OCI-LY1 (cell line): ENCODE data around the gene SOX15.

ENCODE experiments used
- H2AFZ ChIP-seq: fragments of 200-600 bp; sonication (generic), shearing (Covaris generic); 2 replicates; pipeline ENCODE4 v1.6.0; 2014; ENCODE audit warnings: antibody characterized with exemption, mild to moderate bottlenecking, low read length
- H3F3A ChIP-seq: fragments of 200-600 bp; sonication (generic), shearing (Covaris generic); 2 replicates; pipeline ENCODE4 v1.6.0; 2014; ENCODE audit warnings: mild to moderate bottlenecking, antibody characterized with exemption, low read length, moderate library complexity; ENCODE audit not compliant: insufficient read depth
- H3K27ac ChIP-seq: fragments of 200-600 bp; sonication (generic); 2 replicates; pipeline ENCODE4 v1.5.1; 2014; ENCODE audit warnings: low read length, mixed run types, mild to moderate bottlenecking, low read depth; ENCODE audit not compliant: poor library complexity, severe bottlenecking
- H3K27me3 ChIP-seq: fragments of 200-600 bp; sonication (generic); 2 replicates; pipeline ENCODE4 v1.6.0; 2014; ENCODE audit warnings: antibody characterized with exemption, mild to moderate bottlenecking, low read length, moderate library complexity; ENCODE audit not compliant: insufficient read depth
- H3K36me3 ChIP-seq: fragments of 200-600 bp; sonication (generic); 2 replicates; pipeline ENCODE4 v1.6.1; 2014; ENCODE audit warnings: mild to moderate bottlenecking, antibody characterized with exemption, low read length, moderate library complexity, mixed read lengths; ENCODE audit not compliant: insufficient read depth
- H3K4me1 ChIP-seq: fragments of 200-600 bp; sonication (generic); 2 replicates; pipeline ENCODE4 v1.5.1; 2014; ENCODE audit warnings: mild to moderate bottlenecking, low read length, moderate library complexity; ENCODE audit not compliant: insufficient read depth, severe bottlenecking
- H3K4me2 ChIP-seq: fragments of 200-600 bp; sonication (generic), shearing (Covaris generic); 2 replicates; pipeline ENCODE4 v1.6.1; 2014; ENCODE audit warnings: low read length
- H3K4me3 ChIP-seq: fragments of 200-600 bp; sonication (generic); 2 replicates; pipeline ENCODE4 v1.5.1; 2014; ENCODE audit warnings: low read length, low read depth, mild to moderate bottlenecking, mixed read lengths; ENCODE audit not compliant: poor library complexity, severe bottlenecking
- H3K79me2 ChIP-seq: fragments of 200-600 bp; shearing (Covaris generic); 2 replicates; pipeline ENCODE4 v1.6.1; 2016; ENCODE audit warnings: mixed run types, low read length, mixed read lengths; ENCODE audit not compliant: insufficient read depth
- H3K9ac ChIP-seq: fragments of 200-600 bp; sonication (generic), shearing (Covaris generic); 2 replicates; pipeline ENCODE4 v1.6.1; 2014; ENCODE audit warnings: mild to moderate bottlenecking, low read length, mixed read lengths
- H3K9me2 ChIP-seq: fragments of 200-600 bp; sonication (generic), shearing (Covaris generic); 2 replicates; pipeline ENCODE4 v1.6.1; 2014; ENCODE audit warnings: low read depth, mild to moderate bottlenecking, low read length, mixed read lengths
- H3K9me3 ChIP-seq: fragments of 200-600 bp; shearing (Covaris generic); 2 replicates; pipeline ENCODE4 v1.6.1; 2014; ENCODE audit warnings: low read length, mixed read lengths
- H4K20me1 ChIP-seq: fragments of 200-600 bp; sonication (generic), shearing (Covaris generic); 2 replicates; pipeline ENCODE4 v1.6.0; 2016; ENCODE audit warnings: mild to moderate bottlenecking, low read length; ENCODE audit not compliant: insufficient read depth
- EZH2 ChIP-seq: fragments of 200-600 bp; sonication (generic), shearing (Covaris generic); IDR thresholded peaks from 2 replicates; pipeline ENCODE4 v1.8.0; 2017; ENCODE audit warnings: borderline replicate concordance, mixed run types, mild to moderate bottlenecking, antibody characterized with exemption, low read length, moderate library complexity, mixed read lengths
- TF ChIP-seq, protein P1 (sequence below): fragments of 200-600 bp; sonication (generic), shearing (Covaris generic); IDR thresholded peaks from 2 replicates; pipeline ENCODE4 v1.5.1; 2017; ENCODE audit warnings: mild to moderate bottlenecking, antibody characterized with exemption, low read length, moderate library complexity, mixed read lengths

The SOX15 gene

DNA sequence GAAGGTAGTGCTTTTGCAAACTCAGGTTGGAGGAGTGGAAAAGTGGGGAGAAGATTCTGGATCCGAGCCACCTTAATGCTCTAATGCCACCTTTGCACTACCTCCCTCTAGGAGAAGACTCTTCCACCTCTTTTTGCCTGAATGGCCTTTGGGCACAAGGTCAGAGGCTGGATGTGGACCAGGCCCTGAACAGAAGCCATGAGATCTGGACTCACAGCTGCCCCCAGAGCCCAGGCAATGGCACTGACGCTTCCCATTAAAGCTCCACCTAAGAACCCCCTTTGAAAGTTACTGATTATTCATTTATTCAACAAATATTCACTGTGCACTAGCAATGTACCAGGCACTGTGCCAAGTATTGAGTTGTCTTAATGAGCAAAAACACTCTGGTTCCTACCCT lies 43.2 kb upstream of the SOX15 start:
- Histone ChIP-seq H3K36me3 (no peaks in the 10 kb centered on the region), H3K79me2 (no peaks in the 10 kb centered on the region), H3K9ac (no peak overlapping the region), H3K9me3 (no peaks in the 10 kb centered on the region), H4K20me1 (no peaks in the 10 kb centered on the region), H3K4me2 (no peak overlapping the region), H2AFZ (no peak overlapping the region), H3K27ac (no peak overlapping the region), H3K9me2 (no peaks in the 10 kb centered on the region), H3K4me3 (no peak overlapping the region), H3K4me1 (no peaks in the 10 kb centered on the region), H3F3A (no peaks in the 10 kb centered on the region), H3K27me3 (no peaks in the 10 kb centered on the region)
- TF ChIP-seq, protein P1, sequence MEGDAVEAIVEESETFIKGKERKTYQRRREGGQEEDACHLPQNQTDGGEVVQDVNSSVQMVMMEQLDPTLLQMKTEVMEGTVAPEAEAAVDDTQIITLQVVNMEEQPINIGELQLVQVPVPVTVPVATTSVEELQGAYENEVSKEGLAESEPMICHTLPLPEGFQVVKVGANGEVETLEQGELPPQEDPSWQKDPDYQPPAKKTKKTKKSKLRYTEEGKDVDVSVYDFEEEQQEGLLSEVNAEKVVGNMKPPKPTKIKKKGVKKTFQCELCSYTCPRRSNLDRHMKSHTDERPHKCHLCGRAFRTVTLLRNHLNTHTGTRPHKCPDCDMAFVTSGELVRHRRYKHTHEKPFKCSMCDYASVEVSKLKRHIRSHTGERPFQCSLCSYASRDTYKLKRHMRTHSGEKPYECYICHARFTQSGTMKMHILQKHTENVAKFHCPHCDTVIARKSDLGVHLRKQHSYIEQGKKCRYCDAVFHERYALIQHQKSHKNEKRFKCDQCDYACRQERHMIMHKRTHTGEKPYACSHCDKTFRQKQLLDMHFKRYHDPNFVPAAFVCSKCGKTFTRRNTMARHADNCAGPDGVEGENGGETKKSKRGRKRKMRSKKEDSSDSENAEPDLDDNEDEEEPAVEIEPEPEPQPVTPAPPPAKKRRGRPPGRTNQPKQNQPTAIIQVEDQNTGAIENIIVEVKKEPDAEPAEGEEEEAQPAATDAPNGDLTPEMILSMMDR = no peak
- TF ChIP-seq EZH2 = no peak

DNA sequence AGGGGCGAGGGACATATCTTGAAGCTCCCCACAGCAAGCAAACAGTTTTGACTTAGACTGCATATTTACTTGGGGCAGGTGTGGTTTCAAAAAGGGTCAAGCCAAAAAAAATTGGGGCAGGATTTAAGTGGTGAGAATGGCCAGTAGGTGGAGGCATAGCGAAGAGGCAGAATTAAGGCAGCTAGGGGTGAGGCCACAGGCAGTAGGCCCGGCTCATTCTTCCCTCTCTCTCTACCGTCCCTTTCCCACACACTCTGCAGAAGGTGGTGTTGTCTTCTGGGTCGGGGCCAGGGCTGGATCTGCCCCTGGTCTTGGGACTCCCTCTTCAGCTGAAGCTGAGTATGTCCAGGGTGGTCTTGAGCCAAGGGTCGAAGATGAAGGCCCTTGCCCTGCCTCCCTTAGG lies 42.6 kb upstream of the SOX15 start:
- H3F3A ChIP-seq = no peaks in the 10 kb centered on the region
- no peaks in the 10 kb centered on the region for H3K27me3 ChIP-seq
- H3K9ac ChIP-seq = no peak overlapping the region
- H3K27ac ChIP-seq = no peak overlapping the region
- H3K4me1 ChIP-seq = no peaks in the 10 kb centered on the region
- no peak for TF ChIP-seq EZH2
- TF ChIP-seq, protein P1 = peak; percentile 66
- H3K4me3 ChIP-seq = no peak overlapping the region
- no peak overlapping the region for H2AFZ ChIP-seq
- no peaks in the 10 kb centered on the region for H3K9me2 ChIP-seq
- no peaks in the 10 kb centered on the region for H3K79me2 ChIP-seq
- no peaks in the 10 kb centered on the region for H4K20me1 ChIP-seq
- no peaks in the 10 kb centered on the region for H3K36me3 ChIP-seq
- no peak overlapping the region for H3K4me2 ChIP-seq
- H3K9me3 ChIP-seq = no peaks in the 10 kb centered on the region

DNA sequence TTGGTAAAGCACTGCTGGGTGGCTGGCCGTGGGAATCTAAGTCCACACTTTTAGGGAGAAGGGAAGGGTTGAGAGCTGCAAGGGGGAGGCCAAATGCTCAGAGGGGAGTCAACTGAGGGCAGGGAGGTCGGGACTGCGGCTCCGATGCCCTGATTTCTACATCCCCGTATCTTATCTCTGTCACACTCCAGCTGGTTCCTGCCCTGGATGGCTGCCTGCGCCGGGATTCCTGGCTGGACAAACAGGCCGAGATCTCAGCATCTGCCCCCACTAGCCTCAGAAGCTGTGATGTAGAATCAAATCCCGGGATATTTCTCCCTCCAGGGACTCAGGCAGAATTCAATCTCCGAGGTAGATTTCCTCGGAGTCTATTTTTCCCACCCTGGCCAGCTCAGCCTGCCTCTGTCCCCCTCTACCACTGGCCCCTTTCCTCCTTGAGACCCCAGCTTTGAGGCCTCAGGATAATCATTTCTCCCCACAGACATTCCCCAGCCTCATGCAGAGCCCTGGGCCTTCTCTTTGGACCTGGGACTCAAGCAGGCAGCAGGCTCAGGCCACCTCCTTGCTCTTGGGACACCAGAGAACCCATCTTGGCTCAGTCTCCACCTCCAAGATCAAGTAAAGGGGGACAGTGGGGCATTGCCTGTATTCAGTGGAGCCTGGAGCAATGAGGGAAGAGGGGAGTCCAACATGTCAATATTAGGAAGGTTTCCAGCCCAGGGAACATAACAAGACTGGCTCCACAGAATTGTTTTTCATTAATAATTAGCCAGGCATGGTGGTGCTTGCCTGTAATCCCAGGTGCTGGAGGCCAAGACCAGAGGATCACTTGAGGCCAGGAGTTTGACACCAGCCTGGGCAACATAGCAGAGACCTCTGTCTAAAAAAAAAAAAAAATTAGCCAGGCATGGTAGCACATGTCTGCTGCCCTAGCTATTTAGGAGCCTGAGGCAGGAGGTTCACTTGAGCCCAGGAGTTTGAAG lies 41.8 kb upstream of the SOX15 start:
- no peak overlapping the region for H3K27ac ChIP-seq
- H3K27me3 ChIP-seq = no peaks in the 10 kb centered on the region
- H3K9ac ChIP-seq = no peak overlapping the region
- no peaks in the 10 kb centered on the region for H4K20me1 ChIP-seq
- H3K4me2 ChIP-seq = no peak overlapping the region
- no peak for TF ChIP-seq EZH2
- TF ChIP-seq, protein P1 = no peak
- no peaks in the 10 kb centered on the region for H3K9me2 ChIP-seq
- H3K4me3 ChIP-seq = no peak overlapping the region
- H3F3A ChIP-seq = no peaks in the 10 kb centered on the region
- no peaks in the 10 kb centered on the region for H3K9me3 ChIP-seq
- H3K36me3 ChIP-seq = no peaks in the 10 kb centered on the region
- H2AFZ ChIP-seq = no peak overlapping the region
- peaks cover 5% of the 10 kb centered on the region for H3K4me1 ChIP-seq
- H3K79me2 ChIP-seq = no peaks in the 10 kb centered on the region
